Stimulated activated CD8-positive, alpha-beta memory T cell treated with anti-CD3 and anti-CD28 coated beads, Interleukin-7, amount 100 ng/mL, for 1 hour (primary cell): ENCODE measurements around the gene PRPF38B.
"Not testable (repeated sequence)": the region's sequence is repeated elsewhere in the genome, so short reads cannot be mapped to it uniquely, and the experiment has no call there.

Experiments
- DNase-seq, 2 donors: peaks; one replicate each; pipeline ENCODE4 v3.0.0-alpha.2; 2020; ENCODE audit warnings: low read depth in 2 of 2

PRPF38B gene

DNA sequence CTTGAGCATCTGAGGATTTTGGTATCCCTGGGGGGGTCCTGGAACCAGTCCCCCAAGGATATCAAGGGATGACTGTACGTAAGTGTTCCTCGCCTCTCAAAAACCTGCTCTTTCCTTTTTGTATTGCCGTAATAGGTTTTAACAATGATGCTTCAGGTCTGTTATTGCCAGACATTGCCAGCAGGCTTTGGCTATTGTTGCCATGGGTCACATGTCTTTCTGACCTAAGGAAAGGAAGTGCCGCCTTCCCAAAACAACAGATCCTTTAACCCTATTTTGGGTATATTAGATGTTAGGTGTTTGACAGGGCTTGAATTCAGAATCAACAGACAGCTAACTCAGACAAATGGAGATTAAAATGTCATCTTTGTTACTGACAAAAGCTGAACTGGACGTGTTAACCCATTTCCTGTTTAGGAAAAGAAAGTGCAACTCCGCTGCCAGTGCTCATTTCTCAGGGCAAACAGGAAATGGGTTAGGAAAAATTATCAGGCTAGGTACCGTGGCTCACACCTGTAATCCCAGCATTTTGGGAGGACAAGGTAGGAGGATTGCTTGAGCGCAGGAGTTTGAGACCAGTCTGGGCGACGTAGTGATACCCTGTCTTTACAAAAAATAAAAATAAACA, 12.4 kb upstream of the PRPF38B start:
- DNase-seq, result no peak

DNA sequence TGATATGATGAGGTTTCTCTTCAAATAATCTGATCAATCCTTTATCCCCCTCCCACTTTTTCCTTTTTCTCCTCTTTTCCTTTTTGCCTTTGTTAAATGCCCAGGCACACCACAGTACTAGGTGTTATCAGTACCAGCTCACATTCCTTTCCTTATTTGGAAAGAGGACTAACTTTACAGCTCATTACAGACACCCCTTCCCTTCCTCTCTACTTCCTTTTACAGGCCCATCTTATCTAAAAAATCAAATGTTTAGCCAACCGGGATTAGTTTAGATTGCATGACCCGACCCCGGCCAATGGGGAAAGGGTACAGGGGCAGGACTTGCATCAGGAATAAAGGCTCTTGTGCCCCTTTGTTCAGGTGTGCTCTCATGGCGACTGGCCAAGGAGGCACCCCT, 10.4 kb upstream of the PRPF38B start:
- not testable (repeated sequence) for DNase-seq

DNA sequence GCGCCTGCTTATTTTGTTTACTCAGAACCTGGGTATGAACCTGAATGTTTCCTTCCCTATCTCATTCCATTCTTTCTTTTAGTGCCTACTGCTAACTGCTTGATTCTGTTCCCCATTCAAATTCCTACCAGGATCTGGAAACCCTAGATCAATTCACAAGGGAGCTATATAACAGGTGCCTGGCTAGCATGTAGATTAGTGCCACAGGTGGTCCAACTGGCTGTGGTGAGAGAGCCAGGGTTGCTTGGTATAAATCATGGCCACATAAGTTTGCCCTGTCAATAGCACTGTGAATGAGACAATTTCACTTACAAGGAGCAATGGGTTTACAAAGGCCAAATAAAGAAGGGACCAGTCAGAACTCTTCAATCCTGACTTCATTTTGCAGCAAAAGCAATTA, 6.6 kb upstream of the PRPF38B start:
- DNase-seq, result no peak

DNA sequence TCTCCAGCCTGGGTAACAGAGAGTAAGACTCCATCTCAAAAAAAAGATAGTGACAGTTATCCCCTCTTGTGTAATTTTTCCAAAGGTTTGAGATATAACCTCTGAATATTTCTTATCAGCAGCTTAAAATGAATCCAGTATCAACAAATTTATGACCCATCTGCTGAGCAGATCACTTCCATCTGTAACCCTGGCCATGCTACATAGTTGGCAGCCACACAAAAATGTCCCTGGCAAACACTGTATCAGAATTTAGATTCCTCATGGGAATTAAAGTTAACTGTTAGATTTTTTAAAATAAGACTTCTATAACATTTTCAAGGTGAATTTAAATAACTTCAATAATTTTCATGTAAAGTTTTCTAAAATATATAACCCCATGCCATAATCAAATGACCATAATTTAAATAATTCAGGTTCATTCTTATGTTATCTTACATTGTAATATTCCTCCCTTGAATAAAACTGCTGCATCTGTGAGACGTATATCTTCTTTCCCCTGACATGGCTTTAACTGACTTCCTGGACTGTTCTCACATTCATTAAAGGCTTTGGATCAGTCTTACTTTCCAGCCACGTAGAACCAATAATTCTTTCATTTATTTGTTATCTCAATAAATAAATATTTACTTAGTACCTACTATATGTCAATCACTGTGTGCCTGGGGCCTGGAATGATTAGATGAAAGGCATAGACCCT, 5.3 kb upstream of the PRPF38B start:
- DNase-seq, result no peak

DNA sequence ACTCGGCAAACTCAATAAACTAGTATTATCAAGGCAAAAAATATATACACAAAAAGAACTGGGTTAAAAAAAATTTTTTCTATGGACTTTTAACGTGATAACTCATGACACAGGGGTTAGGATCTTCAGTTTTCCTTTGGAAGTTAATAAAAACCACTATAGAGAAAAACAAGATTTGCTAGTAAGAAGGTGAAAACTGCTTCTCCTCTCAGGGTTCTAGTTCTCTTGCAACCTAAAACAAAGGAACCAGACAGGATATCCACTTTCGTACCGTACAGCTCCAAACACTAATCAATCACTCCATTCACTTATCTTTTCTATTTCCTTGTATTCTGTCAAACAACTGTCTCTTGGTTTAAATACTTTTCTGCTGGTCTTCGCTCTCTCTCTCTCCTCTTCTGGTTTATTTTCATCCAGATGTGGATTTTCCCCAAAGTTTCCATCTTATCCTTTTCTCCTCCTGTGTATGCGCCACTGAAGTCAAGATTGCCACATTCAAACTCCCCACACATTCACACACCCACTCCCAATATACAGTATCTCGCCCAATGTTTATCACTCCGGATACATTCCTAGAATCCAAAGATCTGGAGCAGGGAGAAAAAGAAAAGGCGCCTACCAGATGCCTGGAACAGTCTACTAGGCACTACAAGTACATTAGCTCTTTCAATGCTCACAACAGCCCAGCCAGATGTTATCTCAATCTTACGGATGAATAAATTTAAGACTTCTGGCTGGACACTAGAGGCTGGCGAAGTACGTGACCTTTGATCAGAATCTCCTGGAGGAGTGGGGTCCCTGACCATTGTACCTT, 775 bp upstream of the PRPF38B start:
- no peak for DNase-seq

DNA sequence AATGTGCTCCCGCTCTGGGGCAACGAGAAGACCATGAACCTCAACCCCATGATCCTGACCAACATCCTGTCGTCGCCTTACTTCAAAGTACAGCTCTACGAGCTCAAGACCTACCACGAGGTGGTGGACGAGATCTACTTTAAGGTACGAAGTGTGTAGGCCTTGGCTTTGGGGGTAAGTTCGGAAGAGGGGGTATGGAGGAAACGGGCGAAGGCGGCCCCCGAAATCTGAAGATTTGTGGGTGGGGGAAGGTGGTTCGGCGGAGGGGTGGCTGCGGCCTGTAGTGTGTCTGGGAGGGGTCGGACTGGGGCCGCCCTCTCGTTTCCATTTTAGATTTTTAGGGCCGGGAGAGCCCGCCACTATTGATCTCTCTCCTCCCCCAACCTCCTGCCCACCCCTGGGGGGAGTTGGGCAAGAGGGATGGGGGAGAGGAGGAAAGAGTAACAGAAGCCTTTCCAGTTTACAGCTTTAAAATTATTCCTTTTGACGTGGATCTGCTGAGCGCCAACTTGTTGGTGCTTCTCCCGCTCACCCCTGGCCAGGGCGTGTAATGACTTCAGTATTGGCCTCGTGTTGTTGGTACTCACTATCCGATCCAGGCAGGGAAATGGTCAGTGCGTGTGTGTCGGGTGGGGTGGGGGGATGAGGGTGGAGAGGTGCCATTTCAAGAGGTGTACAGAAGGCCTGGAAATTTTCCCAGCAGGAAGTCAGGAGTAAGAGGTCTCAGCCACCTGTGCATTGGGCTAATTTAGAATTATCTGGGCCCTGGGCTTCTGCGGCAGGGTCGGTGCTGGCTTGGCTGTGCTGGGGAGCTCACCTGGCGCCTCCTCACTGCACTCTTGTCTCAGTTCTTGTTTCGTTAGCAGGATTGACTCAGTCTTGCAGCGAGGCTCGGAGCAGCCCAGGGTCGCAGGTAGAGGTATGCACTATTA, 880 bp downstream of the PRPF38B start:
- DNase-seq, result peak in 1 of 2 donors; percentile 7

DNA sequence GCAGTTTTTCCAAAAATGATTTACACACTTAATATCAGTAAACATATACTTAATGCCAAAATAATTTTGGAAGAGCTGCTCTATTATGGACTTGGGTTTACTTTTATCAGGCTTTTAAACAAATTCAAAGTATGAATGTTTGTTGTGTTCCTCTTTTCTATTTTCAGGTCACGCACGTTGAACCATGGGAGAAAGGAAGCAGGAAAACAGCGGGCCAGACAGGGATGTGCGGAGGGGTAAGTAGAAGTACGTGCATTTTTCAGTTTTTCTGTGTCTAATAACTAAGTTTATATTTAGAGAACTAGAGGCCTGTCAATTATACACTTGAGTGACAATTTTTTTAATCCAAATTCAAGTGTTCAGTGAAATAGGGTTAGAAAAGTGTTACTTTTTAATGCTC, 3.4 kb downstream of the PRPF38B start:
- DNase-seq, result no peak

DNA sequence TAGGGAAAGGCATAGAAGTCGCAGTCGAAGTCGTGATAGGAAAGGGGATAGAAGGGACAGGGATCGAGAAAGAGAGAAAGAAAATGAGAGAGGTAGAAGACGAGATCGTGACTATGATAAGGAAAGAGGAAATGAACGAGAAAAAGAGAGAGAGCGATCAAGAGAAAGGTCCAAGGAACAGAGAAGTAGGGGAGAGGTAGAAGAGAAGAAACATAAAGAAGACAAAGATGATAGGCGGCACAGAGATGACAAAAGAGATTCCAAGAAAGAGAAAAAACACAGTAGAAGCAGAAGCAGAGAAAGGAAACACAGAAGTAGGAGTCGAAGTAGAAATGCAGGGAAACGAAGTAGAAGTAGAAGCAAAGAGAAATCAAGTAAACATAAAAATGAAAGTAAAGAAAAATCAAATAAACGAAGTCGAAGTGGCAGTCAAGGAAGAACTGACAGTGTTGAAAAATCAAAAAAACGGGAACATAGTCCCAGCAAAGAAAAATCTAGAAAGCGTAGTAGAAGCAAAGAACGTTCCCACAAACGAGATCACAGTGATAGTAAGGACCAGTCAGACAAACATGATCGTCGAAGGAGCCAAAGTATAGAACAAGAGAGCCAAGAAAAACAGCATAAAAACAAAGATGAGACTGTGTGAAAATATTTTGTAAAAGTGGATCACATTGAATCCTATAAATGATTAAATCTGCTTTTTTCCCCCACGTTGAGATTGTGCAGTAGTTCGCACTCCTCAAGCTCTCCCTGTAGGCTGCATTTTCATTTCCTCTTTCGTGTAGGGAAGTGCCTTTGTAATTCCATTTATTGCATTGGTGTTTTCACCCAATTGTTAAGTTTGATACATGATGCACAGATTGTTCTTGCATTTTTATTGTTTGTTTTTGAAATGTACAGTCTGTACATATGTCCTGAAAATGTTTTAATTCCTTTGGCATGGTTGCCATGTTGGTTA, 7.5 kb downstream of the PRPF38B start:
- no peak for DNase-seq

DNA sequence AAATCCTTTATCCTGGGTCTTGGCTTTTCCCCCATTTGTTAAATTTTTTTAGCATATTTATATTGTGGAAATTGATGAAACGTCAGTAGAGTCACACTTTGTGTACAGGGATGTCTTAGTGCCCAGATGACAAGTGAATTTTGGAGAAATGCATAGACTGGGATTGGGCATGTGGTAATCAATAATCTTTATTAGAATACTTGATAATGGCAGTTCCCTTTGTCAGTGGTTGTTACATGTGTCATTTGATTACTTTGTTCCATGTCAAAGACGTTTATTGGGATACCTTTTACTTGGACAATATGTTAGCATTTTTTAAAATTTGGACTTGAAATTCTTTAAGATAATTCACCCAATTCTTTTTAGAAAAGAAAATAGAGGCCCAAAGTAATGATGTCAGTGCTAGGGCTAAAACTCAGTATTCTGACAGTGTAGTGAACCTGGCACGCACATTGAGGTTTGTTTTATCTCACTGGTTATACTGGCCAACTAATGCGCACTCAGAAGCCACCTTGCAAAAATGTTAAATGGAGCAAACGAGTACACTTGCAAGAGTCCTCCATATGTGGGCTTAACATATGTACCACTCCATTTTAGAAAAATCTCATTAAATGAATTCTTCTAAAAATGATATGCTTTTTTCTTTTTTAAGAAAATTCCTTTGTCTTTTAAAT, 9.2 kb downstream of the PRPF38B start:
- DNase-seq, result no peak

DNA sequence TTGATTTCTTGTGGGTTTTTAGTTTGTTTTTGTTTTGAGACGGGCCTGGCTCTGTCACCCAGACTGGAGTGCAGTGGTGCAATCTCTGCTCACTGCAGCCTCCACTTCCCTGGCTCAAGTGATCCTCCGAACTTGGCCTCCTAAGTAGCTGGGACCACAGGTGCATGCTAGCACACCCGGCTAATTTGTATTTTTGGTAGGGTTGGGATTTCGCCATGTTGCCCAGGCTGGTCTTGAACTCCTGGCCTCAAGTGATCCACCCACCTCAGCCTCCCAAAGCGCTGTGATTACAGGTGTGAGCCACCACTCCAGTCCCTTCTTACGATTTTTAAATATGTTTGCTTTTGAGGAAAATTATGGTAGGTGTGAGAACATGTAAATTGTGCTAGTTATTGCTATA, 10.0 kb downstream of the PRPF38B start:
- DNase-seq, result not testable (repeated sequence)

DNA sequence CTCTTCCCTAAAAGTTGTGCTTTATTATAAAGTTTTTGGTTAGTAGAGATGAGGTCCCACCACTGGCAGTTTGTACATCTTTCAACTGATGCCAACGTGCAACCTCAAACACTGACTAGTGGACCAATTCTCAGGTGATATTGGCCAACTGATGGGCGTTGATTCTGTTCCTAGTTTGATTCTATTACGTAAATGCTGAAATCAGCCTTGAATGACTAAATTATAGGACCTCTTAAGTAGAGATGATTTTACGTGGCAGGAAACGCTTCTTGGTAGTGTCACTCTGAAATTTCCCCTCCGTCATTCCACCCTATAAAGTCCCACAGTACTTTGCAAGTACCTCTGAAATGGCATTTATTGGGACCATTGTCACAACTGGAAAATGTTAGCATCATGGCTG, 11.8 kb downstream of the PRPF38B start:
- DNase-seq, result no peak

DNA sequence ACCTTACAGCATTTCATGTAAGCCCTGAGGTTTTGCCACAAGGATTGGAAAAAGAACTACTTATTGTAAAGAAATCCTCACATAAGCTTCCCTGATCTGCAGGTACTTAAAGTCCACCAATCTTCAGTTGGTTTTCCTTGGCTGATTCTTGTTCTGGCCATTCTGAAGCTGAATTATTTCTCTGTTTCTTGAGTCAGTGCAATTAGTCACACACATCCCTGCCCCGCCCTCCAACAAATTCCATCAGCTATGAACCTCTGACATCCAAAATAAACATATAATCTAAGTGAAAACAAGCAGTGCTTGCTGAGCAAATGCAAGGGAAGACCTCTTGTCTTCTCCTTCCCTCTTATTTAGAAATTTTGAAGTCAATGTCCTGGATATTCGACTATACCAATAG, 12.4 kb downstream of the PRPF38B start:
- no peak for DNase-seq

DNA sequence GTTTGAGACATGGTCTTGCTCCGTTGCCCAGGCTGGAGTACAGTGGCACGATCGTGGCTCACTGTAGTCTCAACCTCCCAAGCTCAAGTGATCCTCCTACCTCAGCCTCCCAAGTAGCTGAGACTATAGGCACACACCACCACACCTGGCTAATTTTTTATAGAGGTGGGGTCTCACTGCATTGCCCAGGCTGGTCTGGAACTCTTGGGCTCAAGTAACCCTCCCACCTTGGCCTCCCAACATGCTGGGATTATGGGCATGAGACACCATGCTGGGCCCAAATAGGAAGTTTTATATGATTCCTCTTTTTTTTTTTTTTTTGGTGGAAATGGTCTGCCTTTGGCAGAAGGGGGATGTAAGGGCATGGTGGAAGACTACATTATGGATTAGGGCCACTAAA, 14.5 kb downstream of the PRPF38B start:
- DNase-seq, result no peak

DNA sequence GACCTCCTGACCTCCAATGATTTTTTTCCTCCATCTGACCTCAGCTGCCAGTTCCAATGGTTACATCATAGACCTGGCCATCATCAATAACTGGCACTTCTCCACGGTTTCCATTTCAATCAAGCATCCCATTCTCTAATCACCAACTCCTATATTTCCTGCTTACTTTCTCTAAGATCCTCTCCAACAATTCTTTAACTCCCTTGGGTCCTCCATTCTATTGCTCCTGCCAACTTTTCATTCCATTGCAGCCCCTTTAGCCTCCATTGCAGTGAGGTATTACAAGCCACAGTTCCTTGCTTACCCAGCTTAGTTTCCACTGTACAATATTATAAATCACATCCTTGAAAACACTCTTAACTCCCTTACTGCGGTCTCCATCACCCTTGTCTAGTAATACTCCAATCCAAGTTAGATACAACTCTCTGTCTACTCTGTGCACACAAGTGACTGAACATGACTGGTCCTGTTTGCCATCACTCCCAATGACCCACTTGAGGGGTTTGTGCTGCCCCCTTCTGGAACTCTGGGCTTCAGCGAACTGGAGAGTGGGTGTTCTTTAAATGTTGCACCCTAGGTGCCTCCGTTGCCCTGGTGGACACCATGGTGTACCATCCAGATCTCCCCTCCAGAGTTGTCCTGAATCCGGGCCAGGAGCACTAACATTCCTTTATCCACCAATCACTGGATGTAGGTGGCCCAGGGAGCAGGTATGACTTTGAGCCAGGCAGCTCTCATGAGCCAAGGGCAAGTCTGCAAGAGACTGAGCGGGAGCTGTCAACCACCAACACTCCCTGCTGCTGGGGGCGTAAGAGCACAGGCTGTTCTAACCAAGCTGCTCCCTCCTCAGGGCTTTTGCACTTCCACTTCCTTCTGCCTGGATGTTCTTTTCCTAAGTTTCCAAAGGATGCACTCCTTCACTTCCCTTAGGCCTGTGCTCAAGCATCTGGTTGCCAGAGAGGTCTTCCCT, 16.9 kb downstream of the PRPF38B start:
- peak; percentile 24 to 40 for DNase-seq

DNA sequence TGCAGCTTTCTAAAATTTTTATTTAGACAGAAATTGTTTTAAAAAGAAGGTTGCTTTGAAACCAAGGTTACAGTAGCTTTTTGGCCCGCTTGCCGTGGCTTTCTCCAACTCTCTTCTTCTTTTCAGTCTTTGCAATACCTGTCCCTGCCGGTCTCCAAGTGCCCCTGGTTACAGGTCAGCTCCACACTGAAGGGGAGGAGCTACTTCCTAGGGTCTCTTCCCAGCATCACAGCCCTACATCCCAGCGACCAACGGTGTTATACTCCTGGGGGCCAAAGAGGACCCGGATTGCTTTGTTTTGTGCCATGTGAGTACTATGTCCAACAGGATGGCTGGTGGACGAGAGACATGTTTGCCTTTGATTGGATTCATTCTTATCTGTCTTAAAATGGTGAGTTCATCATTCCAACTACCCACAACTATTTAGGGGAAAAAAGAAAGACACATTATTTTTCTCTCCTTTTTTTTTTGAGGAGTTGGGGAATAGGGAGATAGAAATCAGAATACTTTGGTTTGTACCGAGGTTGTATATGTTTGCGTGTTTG, 20.6 kb downstream of the PRPF38B start, which contains the start of gene FNDC7:
FNDC7 (plus strand) TSS at position 303 of the 545 bp plus-strand sequence; CDS start at position 329, 26 bp downstream.
- DNase-seq, result no peak

DNA sequence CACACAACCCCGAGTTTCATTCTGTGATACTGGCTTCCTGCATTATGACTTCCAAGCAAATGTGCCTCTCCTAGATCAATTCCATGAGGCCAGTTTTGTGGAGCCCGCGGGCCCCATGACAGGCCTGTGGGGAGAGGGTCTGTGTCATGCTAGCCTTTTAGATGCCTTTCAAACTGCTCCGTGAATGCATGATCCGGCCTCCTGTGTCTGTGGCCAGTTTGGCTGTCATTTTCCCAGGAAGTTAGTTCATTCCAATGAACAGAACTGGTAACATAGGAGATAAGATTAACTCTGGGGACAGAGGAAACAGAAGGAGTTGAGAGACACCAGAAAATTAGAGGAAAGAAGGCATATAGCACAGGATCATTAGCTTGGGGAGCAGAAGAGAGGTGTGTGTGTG, 23.8 kb downstream of the PRPF38B start:
- no peak for DNase-seq

DNA sequence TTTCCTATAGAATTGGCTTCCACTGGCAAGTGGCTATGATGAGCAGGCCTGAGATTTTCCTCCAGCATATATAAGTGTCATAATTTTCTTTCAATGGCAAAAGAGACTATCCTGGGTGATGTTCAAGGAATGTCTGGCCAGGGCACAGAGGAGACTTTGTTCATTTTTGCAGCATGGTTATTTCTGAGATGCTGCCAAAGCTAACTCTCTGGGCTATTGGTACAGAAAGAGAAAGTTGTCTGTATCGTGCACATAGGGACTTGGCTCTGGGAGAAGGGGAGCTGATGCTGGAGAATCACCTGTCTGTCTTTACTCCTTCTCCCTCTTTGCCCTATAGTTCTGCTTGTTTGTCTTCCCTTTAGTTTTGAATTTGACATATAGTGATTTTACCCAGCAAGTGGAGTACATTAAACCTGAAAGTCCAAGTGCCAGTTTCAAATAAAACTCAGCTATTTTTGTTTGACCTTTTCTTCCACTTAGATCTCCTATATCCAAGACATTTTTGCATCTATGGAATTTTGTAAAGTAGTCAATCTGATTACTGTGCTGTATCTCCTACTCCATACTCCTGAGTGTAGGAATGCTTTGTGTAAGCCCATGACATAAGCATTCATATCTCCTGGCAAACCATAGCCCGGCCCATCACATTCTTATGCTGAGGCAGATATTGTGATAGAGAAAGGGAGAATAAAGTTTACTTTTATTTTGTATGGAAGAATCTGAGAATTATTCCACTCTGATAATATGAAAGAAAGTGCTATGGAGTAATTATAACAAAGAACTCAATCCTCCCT, 24.5 kb downstream of the PRPF38B start:
- DNase-seq, result no peak
